M059J (cell line): ENCODE data around the gene NFATC1. TPM values are rescaled to one million over a fixed set of nuclear protein-coding genes. Genes with fewer than 3 reads are reported as not detected.
"Not testable (repeated sequence)": the region's sequence is repeated elsewhere in the genome, so short reads cannot be mapped to it uniquely, and the experiment has no call there.

Source experiments
- DNase-seq: peaks from one replicate; pipeline ENCODE4 v3.0.0-alpha.2; 2012; ENCODE audit warnings: low read depth
- total RNA-seq: library from RNA; depleted of rRNA; stranded (reverse); fragments of >200 nt; shearing (Covaris generic); gene quantifications from 2 replicates; pipeline ENCODE4 v1.2.3, GENCODE V29; 2014

Gene NFATC1
- total RNA-seq, 1 experiment from 2014 or later = 0.79 TPM

DNA sequence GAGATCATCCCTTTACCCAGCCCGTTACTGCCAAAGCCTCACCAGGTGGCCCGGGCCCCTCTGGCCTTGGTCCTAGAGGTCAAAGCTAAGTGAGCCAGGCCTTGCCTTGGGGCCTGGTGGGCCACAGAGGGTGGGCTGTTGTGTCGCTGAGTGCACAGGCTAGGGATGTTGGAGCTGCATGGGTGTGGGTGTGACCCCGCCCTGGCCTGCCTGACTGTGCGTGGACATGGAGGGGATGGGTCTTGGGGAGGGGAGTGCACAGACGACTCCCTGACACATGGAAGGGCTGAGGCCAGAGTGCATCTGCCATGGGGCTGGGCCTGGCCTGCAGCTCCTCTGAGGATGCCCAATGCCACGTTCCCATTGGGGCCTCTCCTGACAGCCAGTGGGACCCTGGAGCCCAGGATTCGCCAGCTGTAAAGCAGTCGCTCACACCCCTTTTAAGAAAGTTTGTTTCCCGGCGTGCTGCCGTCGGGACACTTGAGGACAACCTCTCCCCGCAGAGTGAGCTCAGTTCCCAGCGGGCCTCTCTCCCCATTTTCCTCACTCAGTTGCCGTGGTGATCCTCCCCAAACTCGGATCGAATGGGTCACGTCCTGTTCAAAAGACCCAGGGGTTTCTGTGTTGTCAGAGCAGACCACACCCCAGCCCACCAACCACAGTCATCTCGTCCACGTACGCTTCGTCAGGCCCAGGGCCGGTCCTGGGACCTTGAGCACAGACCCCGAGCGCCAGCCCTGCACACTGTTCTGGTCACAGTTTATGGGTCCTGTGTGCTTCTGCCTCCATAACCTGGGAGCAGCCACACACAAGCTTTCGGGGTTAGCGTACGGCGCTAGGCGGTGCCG lies 93.5 kb downstream of the NFATC1 start:
- no peak for DNase-seq

DNA sequence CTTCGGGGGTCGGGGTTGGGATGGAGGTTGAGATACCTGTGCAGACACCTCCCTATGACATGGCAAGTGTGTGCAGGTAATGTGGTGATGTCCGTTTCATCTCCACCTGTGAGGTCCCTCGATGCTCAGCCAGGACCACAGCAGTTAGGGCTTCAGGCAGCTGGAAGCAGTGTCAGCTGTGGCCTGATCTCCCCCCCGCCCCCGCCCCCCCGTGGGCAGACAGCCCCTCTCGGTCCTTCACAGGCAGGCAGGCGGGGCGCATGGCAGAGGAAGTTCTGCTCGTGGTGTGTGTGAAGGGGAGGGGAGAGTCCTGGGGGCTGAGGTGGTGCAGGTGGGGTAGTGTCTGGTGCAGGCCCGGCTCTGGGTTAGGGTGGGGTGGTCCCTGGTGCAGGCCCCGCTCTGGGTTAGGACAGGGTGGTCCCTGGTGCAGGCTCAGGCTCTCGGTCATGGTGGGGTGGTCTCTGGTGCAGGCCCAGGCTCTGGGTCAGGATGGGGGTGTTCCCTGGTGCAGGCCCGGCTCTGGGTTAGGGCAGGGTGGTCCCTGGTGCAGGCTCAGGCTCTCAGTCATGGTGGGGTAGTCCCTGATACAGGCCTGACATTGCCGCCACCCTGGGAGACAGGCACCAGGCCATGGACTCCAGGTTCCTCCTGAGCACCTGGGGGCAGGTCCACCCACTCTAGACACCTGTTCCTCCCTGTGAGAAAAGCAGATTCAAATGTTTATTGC lies 94.3 kb downstream of the NFATC1 start:
- DNase-seq = no peak

DNA sequence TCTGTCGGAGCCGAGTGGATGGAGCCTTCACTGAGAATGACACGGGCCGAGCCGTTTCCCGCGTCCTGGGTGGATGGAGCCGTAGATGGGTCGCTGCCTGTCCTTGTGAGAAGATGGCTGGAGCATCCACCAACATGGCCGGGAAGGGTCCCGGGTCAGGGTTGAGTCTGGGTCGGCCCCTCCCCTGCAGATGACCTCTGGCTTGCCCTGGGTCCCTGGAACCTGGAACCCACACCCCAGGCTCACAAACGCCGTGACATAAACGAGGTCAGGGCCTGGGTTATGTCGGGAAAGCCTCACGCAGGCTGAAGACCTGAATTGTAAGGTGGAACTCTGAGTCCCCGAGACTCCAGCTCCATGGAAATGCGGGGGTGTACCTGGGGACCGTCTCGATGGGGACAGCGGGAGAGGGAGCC lies 94.9 kb downstream of the NFATC1 start:
- DNase-seq = no peak

DNA sequence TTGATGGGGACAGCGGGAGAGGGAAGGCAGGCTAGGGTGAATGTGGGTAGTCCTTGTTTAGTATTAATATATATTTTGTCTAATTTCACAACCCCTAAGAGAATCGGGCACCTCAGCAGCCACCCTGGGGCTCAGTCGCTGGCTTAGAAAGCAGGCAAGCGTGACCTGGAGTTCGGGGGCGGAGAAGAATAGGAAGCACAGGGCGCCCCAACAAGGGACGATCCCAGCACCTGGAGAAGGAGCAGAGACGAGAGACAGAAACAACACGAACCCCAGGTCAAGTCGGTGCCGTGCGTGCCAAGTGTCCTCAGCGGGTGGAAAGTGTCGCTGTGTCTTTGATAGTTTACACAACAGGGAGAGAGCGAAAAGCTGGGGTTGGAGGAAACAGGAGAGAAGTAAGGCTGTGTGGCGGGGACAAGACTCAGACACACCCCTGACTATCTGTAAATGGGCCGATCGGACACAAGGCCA lies 95.4 kb downstream of the NFATC1 start:
- DNase-seq = no peak

DNA sequence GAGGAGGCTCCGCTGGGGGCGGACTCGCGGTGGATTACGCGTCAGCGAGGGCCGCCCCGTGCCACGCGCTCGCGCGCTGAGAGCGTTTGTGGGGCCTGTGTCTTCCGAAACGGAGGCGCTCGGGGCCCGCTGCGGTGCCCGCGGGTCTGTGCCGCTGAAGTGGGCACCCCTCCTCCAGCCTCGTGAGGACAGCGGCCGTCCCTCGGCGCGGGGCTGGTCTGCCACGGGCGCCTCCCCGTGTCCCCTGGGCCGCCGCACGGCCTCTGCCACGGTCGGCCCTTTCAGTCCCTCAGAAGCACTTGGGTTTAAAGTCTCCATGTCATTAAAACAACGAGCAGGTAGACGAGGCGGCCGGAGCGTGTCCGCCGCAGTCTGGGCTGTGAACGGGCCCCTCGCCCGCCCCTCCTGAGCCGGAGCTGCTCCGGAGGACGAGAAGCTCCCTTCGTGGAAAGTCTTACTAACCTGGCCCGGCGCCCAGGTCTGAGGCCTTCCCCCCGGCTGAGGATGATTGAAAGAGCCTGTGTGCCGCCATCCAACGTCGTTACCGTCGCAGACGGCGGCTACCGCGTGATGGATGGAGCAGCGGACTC lies 97.6 kb downstream of the NFATC1 start:
- DNase-seq = no peak

DNA sequence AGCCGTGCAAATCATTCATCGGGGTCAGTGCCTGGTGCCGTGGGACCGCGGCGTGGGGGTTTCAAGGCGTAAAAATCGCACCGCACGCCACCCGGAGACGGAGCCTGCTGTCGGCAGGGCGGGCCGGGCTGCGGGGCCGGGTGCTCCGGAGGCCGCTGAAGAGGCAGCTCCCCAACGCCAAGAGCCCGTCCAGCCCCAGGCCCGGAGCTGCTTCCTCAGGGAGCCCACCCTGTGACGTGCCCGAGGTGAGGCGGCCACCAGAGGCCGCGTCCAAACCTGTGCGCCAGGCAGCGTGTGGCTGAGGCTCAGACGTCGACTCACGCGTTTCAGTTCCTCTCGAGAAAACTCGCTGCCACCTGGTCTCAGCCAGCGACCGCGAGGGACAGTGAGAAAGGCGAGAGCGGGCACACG lies 98.1 kb downstream of the NFATC1 start:
- no peak for DNase-seq

DNA sequence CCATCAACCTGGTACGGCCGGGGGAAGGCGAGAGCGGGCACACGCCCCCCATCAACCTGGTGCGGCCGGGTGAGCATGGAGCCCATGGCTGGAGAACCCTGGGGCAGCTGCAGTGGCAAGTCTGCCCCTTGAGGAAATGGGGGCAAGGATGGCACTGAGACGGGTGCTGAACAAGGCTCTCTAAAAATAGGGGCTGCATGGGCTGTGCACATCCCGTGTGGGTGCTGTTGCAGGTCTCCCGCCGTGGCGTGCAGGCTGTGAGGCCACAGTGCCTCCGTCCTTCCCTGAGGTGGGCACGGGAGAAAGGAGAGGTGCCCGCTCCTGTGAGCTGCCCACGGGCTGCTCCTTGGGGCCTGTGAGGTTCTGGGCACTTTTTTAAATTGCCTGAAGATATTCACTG lies 99.2 kb downstream of the NFATC1 start:
- no peak for DNase-seq

DNA sequence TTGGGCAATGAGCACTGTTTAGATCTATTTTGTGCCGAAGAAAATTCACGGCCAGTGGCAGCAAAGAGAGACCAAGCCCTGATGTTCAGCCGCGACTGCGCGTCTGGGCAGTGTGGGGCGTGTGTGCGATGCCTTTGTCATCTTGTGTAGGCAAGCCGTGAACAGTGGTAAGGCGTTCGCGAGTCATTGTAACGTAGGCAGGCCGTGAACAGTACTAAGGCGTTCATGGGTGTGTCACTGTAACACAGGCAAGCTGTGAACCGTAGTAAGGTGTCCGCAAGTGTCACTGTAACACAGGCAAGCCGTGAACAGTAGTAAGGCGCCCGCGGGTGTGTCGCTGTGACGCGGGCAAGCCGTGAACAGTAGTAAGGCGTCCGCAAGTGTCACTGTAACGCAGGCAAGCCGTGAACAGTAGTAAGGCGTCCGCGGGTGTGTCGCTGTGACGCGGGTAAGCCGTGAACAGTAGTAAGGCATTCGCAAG lies 99.9 kb downstream of the NFATC1 start:
- DNase-seq = no peak

DNA sequence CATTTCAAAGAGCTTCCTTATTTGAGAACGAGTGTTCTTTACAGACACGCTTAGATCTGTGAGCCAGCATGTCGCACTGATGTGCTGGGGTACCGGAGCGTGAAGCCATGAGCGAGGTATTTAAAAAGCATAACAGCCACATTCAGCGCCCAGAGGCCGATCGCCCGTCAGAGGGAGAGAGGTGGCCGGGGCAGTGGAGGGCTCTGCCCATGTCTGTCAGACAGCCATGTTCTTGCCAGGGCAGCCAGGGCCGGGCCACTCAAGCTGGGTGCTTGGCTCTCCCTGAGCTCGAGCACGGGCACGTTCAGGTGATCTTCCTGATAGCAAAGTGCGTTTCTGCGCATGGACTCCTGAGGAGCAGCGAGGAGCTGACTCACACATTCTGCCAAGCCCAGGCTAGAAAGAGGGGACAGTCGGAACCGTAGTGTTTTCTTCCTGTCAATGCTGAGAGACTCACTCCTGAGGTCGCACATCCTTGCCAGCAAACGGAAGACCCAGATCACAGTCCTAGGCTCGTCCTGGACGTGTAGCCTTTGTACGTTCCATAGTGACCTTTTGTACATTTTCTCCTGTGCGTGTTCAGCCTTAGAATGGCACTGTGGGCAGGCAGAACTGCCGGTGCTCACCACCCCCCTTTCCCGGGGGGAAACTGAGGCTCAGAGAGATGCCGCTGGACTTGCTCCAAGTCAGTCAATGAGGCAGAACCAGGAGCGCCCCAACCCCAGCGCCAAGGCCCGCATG lies 100.7 kb downstream of the NFATC1 start:
- DNase-seq = no peak

DNA sequence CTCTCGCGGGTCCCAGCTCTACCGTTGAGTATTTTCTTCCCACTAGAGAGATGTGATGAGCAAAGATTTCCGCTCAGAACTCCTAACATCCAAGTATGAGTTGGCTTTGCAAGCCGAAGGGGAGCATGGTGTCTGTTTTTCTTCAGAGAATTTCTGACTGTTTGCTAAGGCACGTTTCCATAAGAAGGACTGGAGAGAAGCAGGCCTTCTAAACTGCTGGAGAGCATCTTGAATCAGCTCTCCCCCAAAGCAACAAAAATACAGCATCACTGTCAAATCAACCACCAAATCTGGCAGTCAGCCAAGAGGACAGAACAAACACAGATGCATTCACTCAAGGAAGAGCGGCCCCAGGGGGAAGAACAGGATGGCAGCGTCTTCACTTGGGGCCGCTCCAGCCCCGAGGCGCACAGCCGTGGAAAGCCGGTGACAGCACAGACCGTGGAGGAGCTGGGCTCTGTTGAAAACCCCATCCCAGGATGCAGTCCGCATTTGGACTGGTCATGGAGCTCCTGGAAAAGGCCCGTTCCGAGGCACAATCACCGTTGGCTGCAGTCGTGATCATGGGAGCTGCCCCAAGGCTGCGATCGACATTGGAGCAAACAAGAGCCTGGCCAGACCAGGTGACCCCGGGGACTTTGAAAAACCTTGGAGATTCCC lies 101.4 kb downstream of the NFATC1 start:
- DNase-seq = no peak

DNA sequence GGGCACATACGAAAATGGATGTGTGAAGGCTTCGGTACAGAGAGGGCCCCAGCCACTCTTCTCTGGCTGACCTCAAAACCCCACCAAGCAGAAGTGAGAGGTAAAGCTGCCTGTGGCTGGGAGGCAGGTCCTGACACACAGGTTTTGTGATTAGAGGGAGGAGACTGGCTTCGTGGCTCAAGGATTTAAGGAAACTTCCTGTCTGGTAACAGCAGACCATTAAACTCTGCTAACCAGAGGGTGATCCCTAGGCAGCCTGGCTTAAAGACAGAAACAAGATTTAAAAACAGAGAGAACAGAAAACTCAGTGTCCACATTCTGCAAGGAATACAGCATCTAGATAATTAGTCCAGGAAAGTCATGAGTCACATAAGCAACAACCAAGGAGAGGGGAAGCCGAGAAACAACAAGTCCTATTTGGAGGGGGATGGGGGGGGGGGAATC lies 101.9 kb downstream of the NFATC1 start:
- DNase-seq = no peak

DNA sequence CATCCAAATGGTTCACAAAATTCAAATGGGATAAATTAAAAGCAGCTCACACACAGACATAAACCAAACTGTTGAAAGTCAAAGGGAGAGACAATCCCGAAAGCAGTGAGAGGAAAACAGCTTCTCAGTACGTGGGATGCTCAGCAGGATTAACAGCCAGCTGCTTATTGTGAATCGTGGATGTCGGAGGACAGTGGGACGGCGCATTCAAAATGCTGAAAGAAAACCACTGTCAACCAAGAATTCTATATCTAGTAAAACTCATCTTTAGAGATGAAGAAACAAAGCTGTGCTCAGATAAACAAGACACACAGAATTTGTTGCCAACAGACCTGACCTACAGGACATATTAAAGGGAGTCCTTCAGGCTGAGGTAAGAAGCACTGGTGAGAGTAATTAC lies 102.9 kb downstream of the NFATC1 start:
- DNase-seq = no peak

DNA sequence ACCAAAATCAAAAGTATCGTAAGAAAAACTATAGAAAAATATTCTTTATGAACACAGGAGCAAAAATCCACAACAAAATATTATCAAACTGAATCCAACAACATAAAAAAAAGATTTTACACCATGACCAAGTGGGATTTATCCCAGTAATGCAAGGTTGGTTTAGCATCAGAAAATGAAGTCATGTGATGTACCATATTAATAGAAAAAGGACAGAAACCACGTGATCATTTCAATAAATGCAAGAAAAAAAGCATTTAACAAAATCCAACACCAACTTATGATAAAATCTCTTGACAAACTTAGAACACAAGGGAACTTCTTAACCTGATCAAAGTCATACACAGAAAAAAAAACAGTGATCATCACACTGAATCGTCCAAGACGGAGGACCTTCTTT lies 105.3 kb downstream of the NFATC1 start:
- no peak for DNase-seq

DNA sequence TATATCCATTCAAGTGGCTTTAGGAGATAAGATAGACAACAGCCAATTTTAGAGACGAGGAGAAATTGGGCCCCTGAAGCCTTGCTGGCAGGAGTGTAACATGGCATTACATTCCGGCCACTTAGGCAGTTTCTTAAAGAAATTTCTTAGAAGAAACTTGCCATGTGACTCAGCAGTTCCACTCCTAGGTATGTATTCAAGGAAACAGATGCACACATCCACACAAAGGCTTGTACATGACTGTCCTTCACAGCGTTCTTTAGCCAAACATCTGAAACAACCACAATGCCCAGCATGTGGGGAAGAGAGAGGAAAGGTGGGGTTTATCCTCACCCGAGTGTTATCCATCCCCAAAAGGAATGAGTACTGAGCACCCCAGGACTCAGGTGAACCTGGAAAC lies 107.1 kb downstream of the NFATC1 start:
- DNase-seq = no peak

DNA sequence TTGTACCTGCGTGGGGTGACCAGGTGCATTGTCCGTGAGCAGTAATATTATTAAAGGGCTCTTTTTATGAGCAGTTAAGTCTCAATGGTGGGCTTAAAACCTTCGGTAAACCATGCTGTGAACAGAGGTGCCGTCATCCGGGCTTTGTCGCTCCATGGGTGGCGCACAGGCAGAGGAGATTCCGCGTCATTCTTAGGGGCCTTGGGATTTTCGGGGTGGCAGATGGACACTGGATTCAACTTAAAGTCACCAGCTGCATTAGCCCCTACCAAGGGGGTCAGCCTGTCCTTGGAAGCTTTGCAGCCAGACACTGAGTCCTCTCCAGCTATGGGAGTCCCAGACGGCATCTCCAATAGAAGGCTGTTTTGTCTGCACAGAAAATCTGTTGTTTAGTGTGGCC lies 107.7 kb downstream of the NFATC1 start:
- DNase-seq = no peak

DNA sequence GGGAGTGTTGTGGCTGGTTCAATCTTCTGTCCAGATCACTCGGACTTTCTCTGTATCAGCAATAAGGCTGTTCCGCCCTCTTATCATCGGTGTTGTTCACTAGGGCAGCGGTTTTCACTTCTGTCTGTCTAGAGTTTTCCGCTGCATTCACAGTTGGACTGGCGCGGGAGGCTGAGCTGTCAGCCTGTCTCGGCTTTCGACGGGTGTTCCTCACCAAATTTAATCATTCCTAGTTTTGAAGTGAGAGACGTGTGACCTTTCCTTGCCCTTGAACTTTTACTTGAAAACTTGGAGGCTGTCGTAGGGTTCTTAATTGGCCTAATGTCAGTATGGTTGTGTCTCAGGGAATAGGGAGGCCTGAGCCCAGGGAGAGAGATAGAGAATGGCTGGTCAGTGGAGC lies 108.3 kb downstream of the NFATC1 start:
- DNase-seq = no peak

DNA sequence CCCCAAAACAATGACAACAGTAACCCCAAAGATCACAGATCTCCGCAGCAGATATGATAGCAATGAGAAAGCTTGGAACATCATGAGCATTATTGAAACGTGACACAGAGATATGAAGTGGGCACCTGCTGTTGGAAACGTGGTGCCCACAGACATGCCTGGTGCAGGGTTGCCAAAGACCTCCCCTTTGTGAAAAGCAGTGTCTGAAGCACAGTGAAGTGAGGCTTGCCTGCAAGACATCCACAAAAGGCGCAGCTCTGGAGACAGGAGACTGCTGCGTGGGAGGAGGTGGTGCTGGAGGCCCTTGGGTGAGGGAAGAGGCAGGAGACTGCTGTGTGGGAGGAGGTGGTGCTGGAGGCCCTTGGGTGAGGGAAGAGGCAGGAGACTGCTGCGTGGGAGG lies 108.8 kb downstream of the NFATC1 start:
- DNase-seq = not testable (repeated sequence)

DNA sequence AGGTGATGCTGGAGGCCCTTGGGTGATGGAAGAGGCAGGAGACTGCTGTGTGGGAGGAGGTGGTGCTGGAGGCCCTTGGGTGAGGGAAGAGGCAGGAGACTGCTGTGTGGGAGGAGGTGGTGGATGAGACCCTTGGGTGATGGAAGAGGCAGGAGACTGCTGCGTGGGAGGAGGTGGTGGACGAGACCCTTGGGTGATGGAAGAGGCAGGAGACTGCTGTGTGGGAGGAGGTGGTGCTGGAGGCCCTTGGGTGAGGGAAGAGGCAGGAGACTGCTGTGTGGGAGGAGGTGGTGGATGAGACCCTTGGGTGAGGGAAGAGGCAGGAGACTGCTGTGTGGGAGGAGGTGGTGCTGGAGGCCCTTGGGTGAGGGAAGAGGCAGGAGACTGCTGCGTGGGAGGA lies 109.7 kb downstream of the NFATC1 start:
- DNase-seq = not testable (repeated sequence)

DNA sequence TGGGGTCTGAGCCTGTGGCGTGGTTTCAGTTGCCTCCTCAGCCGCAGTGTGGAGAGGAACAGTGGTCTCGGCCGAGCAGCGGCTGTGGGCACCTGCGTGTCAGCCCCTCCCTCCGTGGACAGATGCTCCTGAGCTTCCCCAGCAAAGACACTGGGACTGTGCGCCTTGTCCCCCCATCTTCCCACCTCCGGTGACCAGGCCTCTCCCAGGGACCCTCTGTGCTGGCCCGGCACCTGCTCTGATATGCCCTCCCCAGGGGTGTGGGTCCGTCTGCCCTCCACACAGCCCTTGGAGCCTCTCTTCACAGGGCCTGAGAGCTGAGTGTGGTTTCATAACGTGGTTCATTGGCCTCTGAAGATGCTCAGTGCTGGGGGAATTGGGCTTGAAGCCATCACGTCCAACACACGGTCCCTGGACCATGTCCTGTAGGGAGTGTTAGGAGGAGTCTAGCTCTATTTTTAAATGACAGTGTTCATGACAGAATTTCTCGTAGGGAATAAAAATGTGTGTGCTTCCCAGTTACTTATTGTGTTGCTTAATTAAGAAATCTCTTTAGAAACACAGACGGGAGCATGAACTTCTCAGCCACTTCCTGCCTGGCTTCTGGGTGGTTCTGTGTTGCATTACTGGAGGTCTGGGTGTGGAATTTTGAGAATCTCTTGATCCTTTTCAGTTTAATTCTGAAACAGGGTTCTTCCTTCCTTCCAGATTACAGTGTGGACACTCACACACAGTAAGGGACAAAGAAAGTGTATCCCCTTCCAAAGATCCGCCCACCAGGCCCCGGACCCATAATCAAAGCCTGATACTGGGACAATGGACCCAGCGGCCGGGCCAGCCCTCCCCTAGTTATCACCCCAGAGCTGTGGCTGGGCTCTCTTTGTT lies 110.7 kb downstream of the NFATC1 start:
- DNase-seq = no peak

DNA sequence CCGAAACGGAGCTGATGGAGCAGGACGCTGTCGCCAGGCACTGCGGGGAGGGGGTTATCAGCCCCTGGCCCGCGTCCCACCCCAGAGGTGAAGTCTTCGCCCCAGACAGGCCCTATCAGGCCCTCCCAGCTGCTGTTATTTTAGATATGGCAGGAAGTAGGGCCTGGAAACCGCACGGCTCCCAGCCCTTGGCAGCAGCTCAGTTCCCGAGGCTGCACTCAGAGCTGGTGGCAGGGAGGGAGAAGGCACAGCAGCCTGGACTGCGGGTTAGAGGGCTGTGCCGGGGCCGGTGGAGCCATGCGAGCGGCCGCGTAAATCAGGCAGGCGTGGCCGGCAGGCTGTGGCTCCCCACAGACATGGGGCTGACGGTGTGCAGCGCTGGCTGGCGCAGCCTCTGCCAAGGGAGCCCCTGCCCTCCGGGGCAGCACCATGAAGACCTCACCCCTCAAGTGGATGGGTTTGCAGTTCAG lies 111.4 kb downstream of the NFATC1 start:
- DNase-seq = peak; percentile 27
